Skin epidermis (tissue), 12 donors: Measurements from ENCODE around the gene SUPT16H.
"Not testable (repeated sequence)": the region's sequence is repeated elsewhere in the genome, so short reads cannot be mapped to it uniquely, and the experiment has no call there.

Experiments used
- H3K27ac ChIP-seq, 21 experiments: fragments of 200-600 bp; sonication (generic) in 11 of 21; one replicate each; pipeline ENCODE4 v1.5.0; 2020; ENCODE audit warnings: mild to moderate bottlenecking in 3 of 21, inconsistent platforms in 2 of 21, moderate library complexity in 2 of 21
- H3K4me3 ChIP-seq, 7 experiments: fragments of 200-600 bp; sonication (generic) in 2 of 7; one replicate each; pipeline ENCODE4 v1.5.0; 2020; ENCODE audit warnings: inconsistent platforms in 2 of 7, mild to moderate bottlenecking in 2 of 7, moderate library complexity in 1 of 7

Gene SUPT16H

DNA sequence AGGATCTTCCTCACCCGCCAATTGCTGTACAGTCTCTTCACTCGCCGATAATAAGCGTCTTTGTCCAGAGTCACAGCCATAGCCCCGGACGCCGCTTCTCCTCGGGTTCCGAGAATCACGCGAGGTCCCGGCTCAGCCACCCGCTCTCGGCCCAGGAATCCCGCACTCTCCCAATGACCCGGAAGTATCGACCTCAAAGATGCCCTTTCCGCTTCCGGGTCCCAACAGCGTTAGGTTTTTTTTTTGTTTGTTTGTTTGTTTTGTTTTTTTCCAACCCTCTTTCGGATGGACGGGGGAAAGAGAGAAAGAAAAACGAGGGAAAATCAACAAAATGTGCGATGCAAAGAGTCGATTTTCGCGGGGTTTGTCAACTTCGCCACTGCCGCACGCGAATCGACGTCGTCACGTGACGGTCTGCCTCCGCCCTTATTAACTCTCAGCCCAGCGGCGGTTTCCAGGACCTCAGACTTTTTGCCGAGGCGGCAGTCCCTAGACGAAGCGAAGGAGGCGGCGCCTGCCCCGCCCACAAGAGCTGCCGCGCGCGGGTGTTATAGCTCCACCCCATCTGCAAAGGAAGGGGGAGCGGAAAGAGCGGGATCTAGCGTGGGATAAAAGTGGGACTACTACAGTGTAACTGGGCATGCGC is at the start of gene SUPT16H:
SUPT16H (minus strand) TSS at position 172 of the 646 bp plus-strand sequence; CDS start at position 80, 92 bp downstream.
- Histone ChIP-seq H3K4me3 (peak within 1 kb of the TSS; percentile 60 to 85 (median 73)), H3K27ac (peak within 1 kb of the TSS; percentile 60 to 96 (median 90))

DNA sequence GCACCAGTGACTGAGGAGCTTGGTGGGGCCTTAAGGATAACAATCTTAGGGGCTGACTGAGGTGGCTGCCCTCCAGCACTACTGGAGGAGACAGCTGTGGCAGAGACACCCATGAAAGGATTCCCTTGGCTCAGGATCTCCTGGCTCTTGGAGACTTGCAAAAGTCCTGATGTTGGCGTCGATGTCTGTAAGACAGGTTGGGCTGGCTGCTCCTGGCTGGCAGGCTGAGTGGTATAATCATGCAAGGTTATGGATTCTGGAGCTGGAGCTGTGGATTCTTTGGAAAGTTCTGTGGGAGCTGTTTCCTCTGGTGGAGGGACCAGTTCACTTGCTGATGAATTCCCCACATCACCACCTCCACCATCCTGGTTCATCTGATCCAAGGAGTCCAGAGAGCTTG is 47.3 kb upstream of the SUPT16H start:
- H3K27ac ChIP-seq: peak overlapping the region in 8 of 21 experiments; percentile 3 to 59 (median 24)
- no peak overlapping the region for H3K4me3 ChIP-seq

DNA sequence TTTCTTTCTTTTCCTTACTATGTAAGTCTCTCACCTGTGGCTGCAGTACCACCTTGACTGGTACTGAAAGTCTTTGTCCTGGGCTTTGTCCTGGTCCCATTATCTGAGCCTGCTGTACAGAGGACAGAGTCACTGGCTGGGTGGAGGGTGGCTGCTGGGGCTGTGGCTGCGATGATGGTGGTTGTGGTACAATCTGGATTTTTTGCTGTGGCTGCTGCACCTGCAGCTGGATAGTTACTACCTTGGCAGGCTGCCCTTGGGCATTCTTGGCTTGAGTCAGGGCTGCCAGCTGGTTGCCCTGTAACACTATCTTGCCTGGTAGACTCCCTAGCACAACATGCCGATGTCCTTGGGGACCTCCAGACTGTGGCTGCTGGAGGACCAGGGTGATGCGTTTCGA is 45.1 kb upstream of the SUPT16H start:
- no peak overlapping the region for H3K27ac ChIP-seq
- H3K4me3 ChIP-seq: no peak overlapping the region

DNA sequence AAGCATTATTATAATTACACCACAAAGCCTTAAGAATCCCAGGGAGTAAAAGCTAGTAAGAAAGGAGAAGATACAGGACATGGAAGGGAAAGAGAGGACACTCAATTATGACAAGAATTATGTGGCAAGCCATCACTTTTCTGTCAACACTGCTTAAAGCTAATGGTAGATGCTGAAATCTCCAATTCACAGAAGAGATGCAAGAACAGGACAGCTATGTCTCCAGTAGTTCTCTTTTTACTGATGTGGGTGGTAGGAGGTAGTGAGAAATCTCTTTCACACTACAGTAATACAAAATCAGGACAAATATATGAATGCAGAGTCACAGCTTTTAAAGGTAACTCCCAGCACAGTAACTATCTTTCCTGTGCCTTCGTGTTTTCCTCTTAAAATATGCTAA is 42.9 kb upstream of the SUPT16H start:
- H3K4me3 ChIP-seq: no peak overlapping the region
- H3K27ac ChIP-seq: no peak overlapping the region

DNA sequence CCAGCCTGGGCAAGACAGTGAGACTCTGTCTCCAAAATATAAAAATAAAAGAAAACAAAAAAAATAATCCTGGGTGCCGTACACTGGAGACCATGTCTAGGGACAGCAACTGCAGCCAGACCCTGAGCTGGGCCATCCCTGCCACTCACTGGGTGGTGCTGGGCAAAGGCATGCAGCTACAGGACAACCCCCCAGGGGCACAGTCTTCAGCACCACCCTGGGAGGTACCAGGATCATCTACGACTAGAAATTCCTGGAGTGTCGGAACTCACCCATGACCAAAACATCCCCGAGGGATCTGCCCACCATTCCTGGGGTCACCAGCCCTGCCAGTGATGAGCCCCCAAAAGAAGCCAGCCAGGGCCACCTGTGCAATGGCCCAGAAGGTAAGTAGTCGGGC is 35.7 kb upstream of the SUPT16H start:
- Histone ChIP-seq H3K4me3 (no peak overlapping the region), H3K27ac (no peak overlapping the region)

DNA sequence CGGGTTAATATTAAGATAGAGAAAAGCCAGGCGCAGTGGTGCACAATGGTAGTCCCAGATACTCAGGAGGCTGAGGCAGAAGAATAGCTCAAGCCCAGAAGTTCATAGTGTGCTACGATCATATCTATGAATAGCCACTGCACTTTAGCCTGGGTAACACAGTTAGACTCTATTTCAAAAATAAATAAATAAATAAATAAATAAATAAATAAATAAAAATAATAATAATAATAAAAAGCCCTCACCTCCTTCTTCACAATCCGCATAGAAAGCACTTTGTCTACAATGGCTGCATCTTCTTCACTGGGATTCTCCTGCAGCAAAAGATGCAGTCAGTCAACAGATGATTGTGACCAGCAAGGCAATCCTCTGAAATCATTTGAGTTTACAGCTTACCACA is 31.5 kb upstream of the SUPT16H start:
- Histone ChIP-seq H3K27ac (no peak overlapping the region), H3K4me3 (no peak overlapping the region)

DNA sequence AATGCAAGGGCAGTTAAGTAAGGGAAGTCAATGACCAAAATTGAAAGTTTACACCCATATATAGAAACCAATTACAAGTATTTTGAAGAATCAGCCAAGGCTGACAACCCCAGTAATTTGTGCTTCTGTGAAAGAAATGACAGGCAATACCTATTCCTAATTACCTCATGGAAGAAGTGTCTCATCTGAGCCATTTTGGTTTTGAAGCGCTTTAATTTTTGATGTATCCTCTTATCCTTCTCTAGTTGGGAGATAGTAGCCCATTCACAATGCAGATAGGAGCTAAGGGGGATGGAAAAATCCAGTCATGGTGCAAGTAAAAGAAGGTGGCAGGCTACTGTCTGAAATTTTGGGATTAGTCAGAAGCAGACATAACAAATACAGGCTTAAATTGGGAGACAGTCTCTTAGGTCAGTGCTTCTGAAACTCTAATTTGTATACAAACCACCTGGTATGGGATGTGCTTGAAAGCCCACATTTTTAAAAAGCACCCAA is 30.4 kb upstream of the SUPT16H start:
- Histone ChIP-seq H3K4me3 (no peak overlapping the region), H3K27ac (no peak overlapping the region)

DNA sequence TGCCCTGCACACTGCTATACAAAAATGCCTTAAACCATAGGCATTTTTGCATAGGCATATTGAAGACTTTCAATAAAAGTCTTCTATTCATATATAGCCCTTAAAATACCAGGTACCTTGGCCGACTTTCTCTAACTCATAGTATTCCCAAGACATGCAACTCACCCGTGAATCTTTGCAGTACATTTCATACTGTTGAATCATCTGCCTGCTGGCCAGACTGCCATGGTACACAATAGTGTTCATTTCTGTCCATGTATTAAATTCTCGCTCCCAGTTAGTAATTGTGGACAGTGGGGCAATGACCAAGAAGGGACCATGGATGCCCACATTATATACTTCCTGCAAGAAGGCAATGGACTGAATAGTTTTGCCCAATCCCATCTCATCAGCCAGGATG is 24.3 kb upstream of the SUPT16H start:
- Histone ChIP-seq H3K4me3 (no peak overlapping the region), H3K27ac (no peak overlapping the region)

DNA sequence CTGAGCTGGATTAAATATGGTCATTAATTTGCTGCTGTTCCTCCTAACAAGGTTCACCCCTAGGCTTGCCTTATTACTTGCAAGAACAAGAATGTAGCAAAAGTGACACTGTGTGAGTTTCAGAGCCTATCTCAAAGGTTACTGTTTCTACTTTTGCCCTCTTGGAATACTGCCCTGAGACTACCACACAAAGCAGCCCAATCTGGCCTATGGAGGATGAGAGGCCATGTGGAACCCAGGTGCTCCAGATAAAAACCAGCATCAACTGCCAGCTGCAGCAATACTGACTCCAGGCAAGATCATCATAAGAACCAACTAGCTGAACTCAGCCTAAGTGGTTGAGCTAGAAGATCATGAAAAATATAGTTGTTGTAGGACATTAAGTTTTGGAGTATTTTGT is 22.4 kb upstream of the SUPT16H start:
- H3K4me3 ChIP-seq: no peak overlapping the region
- H3K27ac ChIP-seq: no peak overlapping the region

DNA sequence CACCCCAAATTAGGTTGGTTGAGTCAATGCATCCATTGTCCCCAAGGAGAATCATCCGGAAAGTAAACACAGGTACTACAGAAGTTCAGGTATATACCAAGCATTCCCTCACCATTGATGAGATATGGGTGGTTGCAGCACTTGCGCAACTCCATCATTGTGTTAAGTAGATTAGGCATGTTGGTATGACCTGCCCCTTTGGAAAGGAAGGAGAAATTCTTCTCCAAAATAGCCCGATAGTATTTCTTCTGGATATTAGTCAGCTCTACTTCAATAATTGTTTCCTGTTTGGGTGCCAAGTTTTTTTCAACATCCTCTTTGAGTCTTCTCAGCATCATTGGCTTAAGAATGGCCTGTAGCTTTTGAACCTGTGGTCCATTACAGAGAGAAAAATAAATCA is 21.3 kb upstream of the SUPT16H start:
- Histone ChIP-seq H3K4me3 (no peak overlapping the region), H3K27ac (no peak overlapping the region)

DNA sequence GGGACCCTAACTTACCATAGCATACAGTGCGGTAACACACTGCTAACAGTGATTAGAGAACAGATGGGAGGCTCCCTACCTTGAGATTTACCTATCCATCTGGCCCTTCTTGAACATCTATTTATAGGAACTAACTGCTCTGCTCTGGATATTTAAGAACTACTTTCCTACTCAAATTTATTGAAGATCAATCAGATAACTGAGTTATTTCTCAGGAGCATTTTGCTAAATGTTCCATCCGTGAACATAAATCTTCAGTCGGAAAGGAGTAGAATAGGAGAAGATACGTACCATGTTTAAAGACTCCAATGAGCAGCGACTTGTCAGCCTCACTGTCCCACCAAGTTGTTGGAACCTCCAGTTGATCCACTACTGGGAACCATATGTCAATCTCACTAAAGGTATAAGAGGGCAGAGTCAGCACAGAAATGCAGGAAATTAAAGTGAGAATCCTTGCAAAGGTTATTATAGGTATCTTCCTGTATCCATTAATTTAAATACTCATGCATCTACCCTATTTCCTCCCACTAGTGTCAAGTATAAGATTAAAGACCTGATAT is 15.6 kb upstream of the SUPT16H start:
- H3K27ac ChIP-seq: no peak overlapping the region

DNA sequence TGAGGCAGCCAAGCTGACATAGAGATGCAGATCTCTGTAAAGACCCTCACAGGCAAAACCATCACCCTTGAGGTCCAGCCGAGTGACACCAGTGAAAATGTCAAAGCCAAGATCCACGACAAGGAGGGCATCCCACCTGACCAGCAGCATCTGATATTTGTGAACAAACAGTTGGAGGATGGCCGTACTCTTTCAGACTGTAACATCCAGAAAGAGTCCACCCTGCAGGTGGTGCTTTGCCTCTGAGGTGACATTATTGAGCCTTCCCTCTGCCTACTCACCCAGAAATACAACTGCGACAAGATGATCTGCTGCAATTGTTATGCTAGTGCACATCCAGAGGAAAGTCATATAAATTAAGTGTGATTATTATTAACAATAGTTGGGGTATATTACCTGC is 15.1 kb upstream of the SUPT16H start:
- Histone ChIP-seq H3K27ac (no peak overlapping the region), H3K4me3 (no peak overlapping the region)

More for the DNA sequence above, 15.6 kb upstream of the SUPT16H start:
- no peak overlapping the region for H3K4me3 ChIP-seq

DNA sequence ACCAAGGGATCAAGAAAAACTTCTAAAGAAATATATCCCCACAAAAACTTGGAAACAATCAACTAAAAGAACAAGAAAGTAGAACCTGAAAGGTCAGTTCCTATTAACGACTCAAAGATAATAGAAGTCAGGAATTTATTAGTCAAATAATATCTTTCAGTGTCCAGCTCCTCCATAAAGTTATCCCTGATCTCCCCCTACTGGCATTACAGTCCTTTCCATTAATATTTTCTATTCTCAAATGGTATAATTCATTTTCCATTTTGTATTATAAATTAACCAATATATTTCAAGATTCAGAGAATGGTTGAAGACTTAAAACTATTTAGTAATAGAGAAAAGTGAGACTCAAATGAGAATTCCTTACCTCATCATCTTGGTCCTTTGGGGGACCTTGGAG is 11.6 kb upstream of the SUPT16H start:
- H3K4me3 ChIP-seq: no peak overlapping the region

DNA sequence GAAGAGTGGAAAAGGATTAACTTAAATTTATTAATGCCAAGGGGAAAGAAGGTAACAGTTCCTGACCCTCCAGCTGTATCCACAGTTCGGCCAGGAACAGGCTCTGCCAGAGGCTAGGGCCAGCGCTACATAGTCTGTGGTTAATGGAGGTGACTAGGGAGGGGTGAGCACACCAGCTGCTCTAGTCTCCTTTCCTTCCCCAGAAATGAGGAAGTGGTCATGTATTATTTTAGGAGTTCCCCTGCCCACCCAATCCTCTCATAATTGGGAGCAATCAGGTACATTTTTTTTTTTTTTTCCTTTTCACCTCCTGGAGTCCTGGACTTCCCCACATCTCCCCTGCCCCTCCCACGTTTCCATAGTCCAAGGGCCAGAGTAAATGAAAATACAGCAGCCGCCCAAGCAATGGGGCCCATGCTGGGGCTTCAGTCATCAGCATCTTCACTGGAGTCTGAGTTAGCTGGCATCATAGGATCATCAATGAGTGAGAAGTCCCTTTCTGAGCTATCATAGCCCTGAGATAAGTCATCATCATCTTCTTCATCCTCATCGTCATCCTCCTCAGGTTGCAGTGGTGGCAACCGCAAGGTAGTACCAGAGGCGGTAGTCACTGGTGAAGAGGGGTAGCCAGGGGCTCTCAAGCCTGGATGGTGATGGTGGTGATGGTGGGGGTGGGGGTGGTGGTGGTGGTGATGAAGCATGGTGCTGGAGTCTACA is 1.5 kb upstream of the SUPT16H start:
- Histone ChIP-seq H3K4me3 (no peak overlapping the region), H3K27ac (peak overlapping the region in 13 of 21 experiments; percentile 81 to 96 (median 92))

More for the DNA sequence above, 11.6 kb upstream of the SUPT16H start:
- H3K27ac ChIP-seq: no peak overlapping the region

DNA sequence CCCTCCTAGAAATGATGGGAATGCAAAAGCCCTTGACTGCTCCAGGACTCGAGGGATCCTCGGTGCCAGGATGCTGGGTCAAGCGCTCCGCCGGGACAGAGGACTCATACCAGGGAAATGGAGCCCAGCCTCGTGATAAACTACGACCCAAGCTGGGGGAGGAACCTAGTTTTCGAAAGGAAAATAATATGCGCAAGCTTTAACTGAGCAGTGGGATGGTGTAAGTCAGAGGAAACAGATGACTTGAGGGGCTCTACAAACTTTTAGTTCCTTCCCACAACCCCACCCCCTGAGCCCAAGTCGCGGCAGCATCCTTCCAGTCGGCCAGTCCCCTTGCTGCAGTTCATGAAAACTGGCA is 654 bp upstream of the SUPT16H start:
- peak overlapping the region in 20 of 21 experiments; percentile 79 to 96 (median 90) for H3K27ac ChIP-seq
- peak overlapping the region; percentile 60 to 85 (median 73) for H3K4me3 ChIP-seq

DNA sequence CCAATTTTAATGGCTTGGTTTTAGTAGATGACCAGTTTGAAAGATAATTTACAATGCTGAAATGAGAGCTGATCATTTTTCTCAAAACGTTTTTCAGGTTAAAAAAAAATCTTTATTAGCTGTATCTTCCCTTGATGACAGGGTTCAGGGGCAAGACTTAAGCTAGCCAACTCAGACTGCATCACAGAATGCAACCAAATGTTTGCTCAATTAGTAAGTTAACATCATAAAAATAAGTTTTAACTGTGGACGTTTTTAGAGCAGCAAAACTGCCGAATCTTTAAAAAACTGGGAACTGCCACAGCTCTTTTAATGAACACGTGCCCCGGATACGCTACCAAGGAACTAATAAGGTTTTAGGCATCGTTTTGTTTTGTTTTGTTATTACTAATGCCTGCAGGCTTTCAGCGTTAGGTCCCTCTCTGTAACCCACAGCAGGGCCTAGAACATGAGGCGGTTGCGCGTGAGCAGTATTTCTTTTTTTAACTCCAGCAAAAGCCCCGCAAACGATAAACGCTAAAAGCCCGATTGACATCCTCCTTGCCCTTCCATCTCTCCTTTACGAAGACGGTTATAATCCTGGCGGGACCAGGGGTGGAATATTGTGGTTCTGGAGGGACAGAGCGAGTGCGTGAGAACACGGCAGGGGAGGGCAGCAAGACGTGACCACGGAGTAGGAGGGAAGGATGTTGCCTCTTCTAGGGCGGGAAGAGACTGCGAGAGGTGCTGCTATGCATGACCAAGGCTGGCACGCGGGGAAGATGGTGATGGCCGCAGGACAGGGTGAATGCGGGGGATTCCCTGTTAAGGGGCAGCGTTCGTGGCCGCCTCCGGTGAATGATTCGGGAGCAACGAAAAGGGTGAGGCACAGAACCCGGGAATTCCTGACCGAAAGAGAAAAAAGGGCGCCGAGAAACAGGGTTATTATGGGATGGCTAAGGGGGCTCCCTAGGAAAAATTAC is 652 bp downstream of the SUPT16H start:
- Histone ChIP-seq H3K27ac (peak overlapping the region; percentile 60 to 96 (median 90)), H3K4me3 (peak overlapping the region; percentile 60 to 85 (median 73))

DNA sequence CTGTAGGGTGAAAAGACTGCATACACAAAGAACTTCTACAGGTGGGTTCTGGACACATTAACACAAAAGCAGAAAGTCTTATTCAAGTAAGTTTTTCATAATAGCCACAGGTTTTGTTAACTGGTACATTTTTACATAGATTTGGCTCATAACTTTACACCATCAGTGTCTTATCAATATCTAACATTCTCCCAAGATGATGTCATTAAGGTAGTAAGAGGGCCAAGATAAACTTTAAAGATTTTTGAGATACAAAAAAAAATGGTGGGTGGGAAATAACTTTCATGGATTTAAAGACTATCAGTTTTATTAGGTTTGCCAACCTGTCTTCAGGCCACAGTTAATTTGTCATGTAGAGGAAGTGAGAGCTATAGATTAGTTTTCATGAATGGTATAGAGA is 1.7 kb downstream of the SUPT16H start:
- no peak overlapping the region for H3K4me3 ChIP-seq

DNA sequence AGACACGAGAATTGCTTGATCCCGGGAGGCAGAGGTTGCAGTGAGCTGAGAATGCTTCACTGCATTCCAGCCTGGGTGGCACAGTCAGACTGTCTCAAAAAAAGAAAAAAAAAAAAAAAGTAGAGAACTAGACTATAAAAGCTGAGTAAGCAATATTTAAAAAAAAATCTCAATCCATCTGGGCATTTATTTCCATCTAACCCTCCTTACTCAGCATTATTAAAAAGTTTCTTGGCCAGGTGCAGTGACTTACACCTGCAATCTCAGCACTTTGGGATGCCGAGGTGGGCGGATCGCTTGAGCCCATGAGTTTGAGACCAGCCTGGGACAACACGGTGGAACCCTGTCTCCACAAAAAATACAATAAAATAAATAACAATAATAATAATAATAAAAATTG is 4.5 kb downstream of the SUPT16H start:
- Histone ChIP-seq H3K4me3 (no peak overlapping the region), H3K27ac (no peak overlapping the region)

More for the DNA sequence above, 1.7 kb downstream of the SUPT16H start:
- peak overlapping the region in 1 of 21 experiments; percentile 94 for H3K27ac ChIP-seq

DNA sequence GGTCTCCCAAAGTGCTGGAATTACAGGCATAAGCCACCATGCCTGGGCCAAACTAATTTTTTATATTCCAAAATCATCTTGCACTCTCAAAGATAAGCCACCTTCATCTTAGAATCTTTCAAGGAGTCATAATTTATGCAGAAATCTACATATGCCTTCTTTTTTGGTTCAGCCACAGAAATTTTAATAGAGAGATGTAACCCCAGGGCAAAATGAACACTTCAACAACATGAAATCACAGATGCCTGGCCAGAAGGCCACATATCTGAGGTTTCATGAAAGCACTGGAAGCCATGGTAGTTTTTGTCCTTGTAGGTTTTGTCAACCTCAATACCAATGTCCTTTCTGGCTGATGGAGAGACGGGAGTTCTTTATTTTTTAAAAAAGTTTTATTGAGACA is 9.8 kb downstream of the SUPT16H start:
- no peak overlapping the region for H3K27ac ChIP-seq

DNA sequence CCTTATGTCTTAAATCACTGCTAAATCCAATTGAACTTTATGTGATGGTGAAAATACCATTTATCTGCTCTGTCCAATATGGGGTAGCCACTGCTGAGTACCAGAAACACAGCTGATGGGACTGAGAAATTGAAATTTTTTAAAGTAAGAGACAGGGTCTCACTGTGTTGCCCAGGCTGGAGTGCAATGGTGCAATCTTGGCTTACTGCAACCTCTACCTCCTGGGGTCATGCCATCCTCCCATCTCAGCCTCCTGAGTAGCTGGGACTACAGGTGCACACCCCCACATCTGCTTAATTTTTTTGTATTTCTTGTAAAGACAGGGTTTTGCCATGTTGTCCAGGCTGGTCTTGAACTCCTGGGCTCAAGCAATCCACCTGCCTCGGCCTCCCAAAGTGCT is 11.0 kb downstream of the SUPT16H start:
- not testable (repeated sequence) for H3K4me3 ChIP-seq, H3K27ac ChIP-seq

More for the DNA sequence above, 9.8 kb downstream of the SUPT16H start:
- no peak overlapping the region for H3K4me3 ChIP-seq
